ENCODE measurements around the gene KRT75.

Gene KRT75

DNA sequence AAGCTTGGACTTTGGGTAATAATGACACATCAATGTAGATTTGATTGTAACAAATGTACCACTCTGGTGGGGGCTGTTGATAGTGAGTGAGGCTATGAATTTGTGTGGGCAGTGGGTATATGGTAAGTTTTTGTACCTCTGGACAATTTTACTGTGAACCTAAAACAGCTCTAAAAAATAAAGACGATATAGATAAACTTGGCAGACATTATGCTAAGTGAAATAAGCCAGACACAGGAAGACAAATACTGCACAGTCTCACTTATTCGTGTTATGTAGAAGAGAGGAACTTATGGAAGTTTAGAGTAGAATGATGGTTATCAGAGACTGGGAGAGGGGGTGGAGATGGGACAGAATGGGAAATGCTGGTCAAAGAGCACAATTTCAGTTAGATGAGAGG is 30.7 kb upstream of the KRT75 start:
- DNase-seq: no peak
- TF ChIP-seq, protein P1, sequence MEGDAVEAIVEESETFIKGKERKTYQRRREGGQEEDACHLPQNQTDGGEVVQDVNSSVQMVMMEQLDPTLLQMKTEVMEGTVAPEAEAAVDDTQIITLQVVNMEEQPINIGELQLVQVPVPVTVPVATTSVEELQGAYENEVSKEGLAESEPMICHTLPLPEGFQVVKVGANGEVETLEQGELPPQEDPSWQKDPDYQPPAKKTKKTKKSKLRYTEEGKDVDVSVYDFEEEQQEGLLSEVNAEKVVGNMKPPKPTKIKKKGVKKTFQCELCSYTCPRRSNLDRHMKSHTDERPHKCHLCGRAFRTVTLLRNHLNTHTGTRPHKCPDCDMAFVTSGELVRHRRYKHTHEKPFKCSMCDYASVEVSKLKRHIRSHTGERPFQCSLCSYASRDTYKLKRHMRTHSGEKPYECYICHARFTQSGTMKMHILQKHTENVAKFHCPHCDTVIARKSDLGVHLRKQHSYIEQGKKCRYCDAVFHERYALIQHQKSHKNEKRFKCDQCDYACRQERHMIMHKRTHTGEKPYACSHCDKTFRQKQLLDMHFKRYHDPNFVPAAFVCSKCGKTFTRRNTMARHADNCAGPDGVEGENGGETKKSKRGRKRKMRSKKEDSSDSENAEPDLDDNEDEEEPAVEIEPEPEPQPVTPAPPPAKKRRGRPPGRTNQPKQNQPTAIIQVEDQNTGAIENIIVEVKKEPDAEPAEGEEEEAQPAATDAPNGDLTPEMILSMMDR (IDR thresholded peaks at IDR 0.05; ENCODE audit: low read depth, low read length): no peak
- H3K27me3 ChIP-seq: peaks cover 31% of the 10 kb centered on the region
- no peak overlapping the region for H3K4me3 ChIP-seq (ENCODE audit: low read depth, low read length)
- H3K9me3 ChIP-seq: no peaks in the 10 kb centered on the region
- H3K4me1 ChIP-seq: no peaks in the 10 kb centered on the region
- no peaks in the 10 kb centered on the region for H3K36me3 ChIP-seq

GRCh38 chr12:52461693-52462092 is 27.5 kb upstream of the KRT75 start:
- Histone ChIP-seq H3K4me1 (no peaks in the 10 kb centered on the region), H3K36me3 (no peaks in the 10 kb centered on the region), H3K9me3 (no peaks in the 10 kb centered on the region), H3K27me3 (peaks cover 32% of the 10 kb centered on the region), H3K4me3 (ENCODE audit: low read depth, low read length) (no peak overlapping the region)
- TF ChIP-seq, protein P1 (IDR thresholded peaks at IDR 0.05; ENCODE audit: low read depth, low read length): no peak
- no peak for DNase-seq

DNA sequence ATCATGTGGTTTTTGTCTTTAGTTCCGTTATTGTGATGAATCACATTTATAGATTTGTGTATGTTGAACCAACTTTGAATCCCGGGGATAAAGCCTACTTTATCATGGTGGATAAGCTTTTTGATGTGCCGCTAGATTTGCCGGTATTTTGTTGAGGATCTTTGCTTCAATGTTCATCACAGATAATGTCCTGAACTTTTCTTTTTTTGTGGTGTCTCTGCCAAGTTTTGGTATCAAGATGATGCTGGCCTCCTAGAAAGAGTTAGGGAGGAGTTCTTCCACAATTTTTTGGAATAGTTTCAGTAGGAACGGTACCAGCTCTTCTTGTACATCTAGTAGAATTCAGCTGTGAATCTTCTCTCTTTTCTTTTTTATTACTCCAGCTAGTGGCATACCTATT is 24.7 kb upstream of the KRT75 start:
- DNase-seq: no peak
- no peaks in the 10 kb centered on the region for H3K36me3 ChIP-seq
- no peak overlapping the region for H3K4me3 ChIP-seq (ENCODE audit: low read depth, low read length)
- TF ChIP-seq, protein P1 (IDR thresholded peaks at IDR 0.05; ENCODE audit: low read depth, low read length): no peak
- no peaks in the 10 kb centered on the region for H3K4me1 ChIP-seq
- no peaks in the 10 kb centered on the region for H3K9me3 ChIP-seq
- H3K27me3 ChIP-seq: peaks cover 36% of the 10 kb centered on the region

- Histone ChIP-seq H3K9me3 (no peaks in the 10 kb centered on the region), H3K4me3 (ENCODE audit: low read depth, low read length) (no peak overlapping the region), H3K36me3 (no peaks in the 10 kb centered on the region), H3K27me3 (peaks cover 49% of the 10 kb centered on the region), H3K4me1 (no peaks in the 10 kb centered on the region)
- TF ChIP-seq, protein P1 (IDR thresholded peaks at IDR 0.05; ENCODE audit: low read depth, low read length): no peak
- no peak for DNase-seq
These were observed 21.6 kb upstream of the KRT75 start for GRCh38 chr12:52455821-52456220.

GRCh38 chr12:52454411-52455201 is 20.4 kb upstream of the KRT75 start:
- H3K36me3 ChIP-seq: no peaks in the 10 kb centered on the region
- no peak overlapping the region for H3K4me3 ChIP-seq (ENCODE audit: low read depth, low read length)
- no peaks in the 10 kb centered on the region for H3K9me3 ChIP-seq
- no peaks in the 10 kb centered on the region for H3K4me1 ChIP-seq
- DNase-seq: no peak
- H3K27me3 ChIP-seq: peaks cover 48% of the 10 kb centered on the region
- TF ChIP-seq, protein P1 (IDR thresholded peaks at IDR 0.05; ENCODE audit: low read depth, low read length): no peak

DNA sequence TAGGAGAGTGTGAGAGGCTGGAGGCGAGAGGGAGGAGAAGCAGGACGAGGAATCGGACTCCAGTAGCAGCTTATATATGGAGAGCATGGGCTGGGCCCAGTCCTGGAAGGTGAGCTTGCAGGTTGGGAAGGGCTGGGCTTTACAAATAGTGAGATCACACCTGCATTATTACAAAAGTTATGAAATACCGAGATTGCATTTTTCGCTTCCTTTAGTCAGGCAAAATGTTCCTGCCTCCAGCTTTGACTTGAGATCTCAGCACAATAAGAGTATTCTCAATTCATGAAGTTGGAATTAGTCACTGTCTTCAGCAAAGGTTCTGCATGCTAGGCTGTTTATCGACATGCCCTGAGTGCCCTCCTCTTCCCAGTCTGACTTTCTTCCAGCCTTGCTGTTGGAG is 17.9 kb upstream of the KRT75 start, which contains the start of gene KRT6B:
KRT6B (minus strand) TSS at position 46 of the 400 bp plus-strand sequence. CDS start 68 bp downstream, outside the sequence.
- no peak within 1 kb of the TSS for H3K4me3 ChIP-seq (ENCODE audit: low read depth, low read length)
- DNase-seq: no peak
- no peaks in the 10 kb centered on the region for H3K4me1 ChIP-seq
- peaks cover 32% of the 10 kb centered on the region for H3K27me3 ChIP-seq
- TF ChIP-seq, protein P1 (IDR thresholded peaks at IDR 0.05; ENCODE audit: low read depth, low read length): no peak
- no peaks in the 10 kb centered on the region for H3K36me3 ChIP-seq
- no peaks in the 10 kb centered on the region for H3K9me3 ChIP-seq
